ENCODE data around the gene CLTC. TPM values are rescaled to one million over a fixed set of nuclear protein-coding genes. Genes with fewer than 3 reads are reported as not detected.

Gene CLTC
- total RNA-seq, 1 experiment from 2014 or later = 269 TPM

DNA sequence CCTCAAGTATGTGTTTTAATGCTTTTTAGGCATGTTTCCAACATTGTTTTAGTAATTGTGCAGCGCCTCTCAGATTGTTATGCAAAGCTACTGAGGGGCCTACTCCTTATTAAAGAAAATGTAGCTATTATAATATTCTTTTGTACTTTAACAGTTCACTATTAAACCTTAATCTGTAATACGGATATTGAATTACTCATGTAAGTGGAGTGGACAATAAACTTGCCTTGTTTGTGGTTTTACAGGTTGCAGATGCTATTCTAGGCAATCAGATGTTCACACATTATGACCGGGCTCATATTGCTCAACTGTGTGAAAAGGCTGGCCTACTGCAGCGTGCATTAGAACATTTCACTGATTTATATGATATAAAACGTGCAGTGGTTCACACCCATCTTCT lies 46.5 kb downstream of the CLTC start:
- intact Hi-C loops (cut with micrococcal nuclease) = no loop called here
- CTCF ChIA-PET = interaction anchor here (0.6 kb wide), 1 partner anchor 31 kb away, joined by 3 read pairs; no protein-coding TSS in a partner anchor
- POLR2A ChIA-PET (ENCODE audit: unreplicated experiment) = interaction anchor here (0.6 kb wide), 2 partner anchors 14 to 59 kb away, joined by 3 to 18 read pairs; no protein-coding TSS in a partner anchor
- no TSS peak for BruUV-seq (replicated peaks)
- peaks cover 59% of the 10 kb centered on the region for H3K4me1 ChIP-seq (ENCODE audit: insufficient read depth, low read length)
- no peak overlapping the region for H3K4me2 ChIP-seq (ENCODE audit: low read length)
- DNase-seq (peak; percentile 27), ATAC-seq (peak; percentile 36)
- no peaks in the 10 kb centered on the region for H3K9me3 ChIP-seq (ENCODE audit: low read length)
- peaks cover 16% of the 10 kb centered on the region for H3F3A ChIP-seq (ENCODE audit: low read length, unreplicated experiment)
- H3K4me3 ChIP-seq (ENCODE audit: low read length) = no peak overlapping the region
- peaks cover 23% of the 10 kb centered on the region for H4K20me1 ChIP-seq (ENCODE audit: low read length)
- H3K27me3 ChIP-seq (ENCODE audit: low read length) = no peaks in the 10 kb centered on the region
- H3K79me2 ChIP-seq (ENCODE audit: low read length) = peaks cover 51% of the 10 kb centered on the region
- TF ChIP-seq EZH2phosphoT487 (IDR thresholded peaks at IDR 0.05; ENCODE audit: borderline replicate concordance, low read length) (no peak), EZH2 (IDR thresholded peaks at IDR 0.05; ENCODE audit: low read length, unreplicated experiment) (no peak)
- TF ChIP-seq, protein P1, sequence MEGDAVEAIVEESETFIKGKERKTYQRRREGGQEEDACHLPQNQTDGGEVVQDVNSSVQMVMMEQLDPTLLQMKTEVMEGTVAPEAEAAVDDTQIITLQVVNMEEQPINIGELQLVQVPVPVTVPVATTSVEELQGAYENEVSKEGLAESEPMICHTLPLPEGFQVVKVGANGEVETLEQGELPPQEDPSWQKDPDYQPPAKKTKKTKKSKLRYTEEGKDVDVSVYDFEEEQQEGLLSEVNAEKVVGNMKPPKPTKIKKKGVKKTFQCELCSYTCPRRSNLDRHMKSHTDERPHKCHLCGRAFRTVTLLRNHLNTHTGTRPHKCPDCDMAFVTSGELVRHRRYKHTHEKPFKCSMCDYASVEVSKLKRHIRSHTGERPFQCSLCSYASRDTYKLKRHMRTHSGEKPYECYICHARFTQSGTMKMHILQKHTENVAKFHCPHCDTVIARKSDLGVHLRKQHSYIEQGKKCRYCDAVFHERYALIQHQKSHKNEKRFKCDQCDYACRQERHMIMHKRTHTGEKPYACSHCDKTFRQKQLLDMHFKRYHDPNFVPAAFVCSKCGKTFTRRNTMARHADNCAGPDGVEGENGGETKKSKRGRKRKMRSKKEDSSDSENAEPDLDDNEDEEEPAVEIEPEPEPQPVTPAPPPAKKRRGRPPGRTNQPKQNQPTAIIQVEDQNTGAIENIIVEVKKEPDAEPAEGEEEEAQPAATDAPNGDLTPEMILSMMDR (conservative IDR thresholded peaks at IDR 0.05; ENCODE audit: low read depth, low read length) = no peak
- H3K9me2 ChIP-seq (replicated peaks; ENCODE audit: low read length) = no peaks in the 10 kb centered on the region
- H3K9ac ChIP-seq (ENCODE audit: low read length) = no peak overlapping the region
- peaks cover 86% of the 10 kb centered on the region for H3K36me3 ChIP-seq (ENCODE audit: low read depth, low read length)
- no peak overlapping the region for H3K27ac ChIP-seq (ENCODE audit: low read length)
- no peak overlapping the region for H2AFZ ChIP-seq (ENCODE audit: low read length)

DNA sequence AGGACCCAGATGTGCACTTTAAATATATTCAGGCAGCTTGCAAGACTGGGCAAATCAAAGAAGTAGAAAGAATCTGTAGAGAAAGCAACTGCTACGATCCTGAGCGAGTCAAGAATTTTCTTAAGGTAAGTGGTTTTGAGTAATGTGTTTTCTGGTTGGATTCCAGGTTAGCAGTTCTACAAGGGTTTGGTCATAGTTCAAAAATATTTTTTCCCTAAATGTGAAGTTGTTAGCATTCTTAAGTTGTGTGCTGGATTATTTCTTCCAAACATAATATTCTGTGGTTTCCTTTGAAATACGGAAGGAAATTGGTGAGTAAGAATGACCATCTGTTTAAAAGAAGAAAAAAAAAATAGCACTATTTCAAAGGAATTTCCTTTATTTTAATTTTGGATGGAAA lies 49.1 kb downstream of the CLTC start:
- Histone ChIP-seq H3K9me2 (replicated peaks; ENCODE audit: low read length) (no peaks in the 10 kb centered on the region), H3K36me3 (ENCODE audit: low read depth, low read length) (peaks cover 77% of the 10 kb centered on the region), H3K27ac (ENCODE audit: low read length) (peak overlapping the region; percentile 44), H3K27me3 (ENCODE audit: low read length) (no peaks in the 10 kb centered on the region), H3K4me3 (ENCODE audit: low read length) (peak overlapping the region; percentile 37), H3K4me2 (ENCODE audit: low read length) (peak overlapping the region; percentile 74), H3K9me3 (ENCODE audit: low read length) (no peaks in the 10 kb centered on the region), H3K4me1 (ENCODE audit: insufficient read depth, low read length) (peaks cover 57% of the 10 kb centered on the region), H2AFZ (ENCODE audit: low read length) (no peak overlapping the region), H3K9ac (ENCODE audit: low read length) (0 out of 2 replicates have a peak overlapping the region, but pooled peaks have one; percentile 1), H4K20me1 (ENCODE audit: low read length) (peaks cover 20% of the 10 kb centered on the region), H3K79me2 (ENCODE audit: low read length) (peaks cover 41% of the 10 kb centered on the region), H3F3A (ENCODE audit: low read length, unreplicated experiment) (peaks cover 16% of the 10 kb centered on the region)
- ChIA-PET CTCF (no interaction called here), POLR2A (ENCODE audit: unreplicated experiment) (interaction anchor here (1.0 kb wide), 1 partner anchor 49 kb away, joined by 4 read pairs; the partner anchor contains the start of gene CLTC)
- TF ChIP-seq, protein P1 (conservative IDR thresholded peaks at IDR 0.05; ENCODE audit: low read depth, low read length) = no peak
- TF ChIP-seq EZH2 (IDR thresholded peaks at IDR 0.05; ENCODE audit: low read length, unreplicated experiment) (no peak), EZH2phosphoT487 (IDR thresholded peaks at IDR 0.05; ENCODE audit: borderline replicate concordance, low read length) (no peak)
- ATAC-seq = peak; percentile 68
- intact Hi-C loops (cut with micrococcal nuclease) = loop anchor here (1.0 kb wide), 1 partner anchor 48 kb away; no protein-coding TSS in a partner anchor
- peak; percentile 93 for DNase-seq
- BruUV-seq (replicated peaks) = no TSS peak

DNA sequence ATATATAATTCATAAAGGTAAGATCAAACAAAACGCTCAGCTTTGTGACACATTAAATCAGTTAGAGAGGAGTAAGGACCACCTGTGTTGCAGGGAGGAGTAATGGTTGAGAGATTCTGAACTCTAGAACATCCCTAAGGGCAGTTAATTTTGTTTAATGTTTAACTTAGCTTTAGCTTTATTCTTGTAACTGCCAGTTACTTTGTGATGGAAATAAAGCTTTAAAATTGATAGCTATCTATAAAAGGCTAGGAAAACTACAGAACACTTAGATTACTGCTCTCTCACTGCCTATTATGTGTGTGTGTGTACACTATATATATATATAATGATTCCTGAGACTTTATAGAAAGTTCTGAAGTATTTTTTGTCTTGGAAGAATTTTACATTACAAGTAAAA lies 49.7 kb downstream of the CLTC start:
- H3K9me2 ChIP-seq (replicated peaks; ENCODE audit: low read length) = no peaks in the 10 kb centered on the region
- BruUV-seq (replicated peaks) = no TSS peak
- no peak overlapping the region for H3K9ac ChIP-seq (ENCODE audit: low read length)
- H3K79me2 ChIP-seq (ENCODE audit: low read length) = peaks cover 41% of the 10 kb centered on the region
- CTCF ChIA-PET = no interaction called here
- POLR2A ChIA-PET (ENCODE audit: unreplicated experiment) = interaction anchor here (0.6 to 1.0 kb wide), 2 partner anchors 50 to 368 kb away, joined by 3 to 4 read pairs; partner anchors contain the start of gene CLTC
- H4K20me1 ChIP-seq (ENCODE audit: low read length) = peaks cover 20% of the 10 kb centered on the region
- TF ChIP-seq, protein P1 (conservative IDR thresholded peaks at IDR 0.05; ENCODE audit: low read depth, low read length) = no peak
- TF ChIP-seq EZH2phosphoT487 (IDR thresholded peaks at IDR 0.05; ENCODE audit: borderline replicate concordance, low read length) (no peak), EZH2 (IDR thresholded peaks at IDR 0.05; ENCODE audit: low read length, unreplicated experiment) (no peak)
- peak overlapping the region; percentile 44 for H3K27ac ChIP-seq (ENCODE audit: low read length)
- peaks cover 16% of the 10 kb centered on the region for H3F3A ChIP-seq (ENCODE audit: low read length, unreplicated experiment)
- ATAC-seq = no peak
- no peaks in the 10 kb centered on the region for H3K27me3 ChIP-seq (ENCODE audit: low read length)
- peaks cover 78% of the 10 kb centered on the region for H3K36me3 ChIP-seq (ENCODE audit: low read depth, low read length)
- H3K9me3 ChIP-seq (ENCODE audit: low read length) = no peaks in the 10 kb centered on the region
- DNase-seq = no peak
- H3K4me1 ChIP-seq (ENCODE audit: insufficient read depth, low read length) = peaks cover 52% of the 10 kb centered on the region
- H3K4me2 ChIP-seq (ENCODE audit: low read length) = peak overlapping the region; percentile 74; the same call in 1 of the 2 replicates
- H2AFZ ChIP-seq (ENCODE audit: low read length) = no peak overlapping the region
- intact Hi-C loops (cut with micrococcal nuclease) = loop anchor here (1.0 kb wide), 1 partner anchor 48 kb away; no protein-coding TSS in a partner anchor
- no peak overlapping the region for H3K4me3 ChIP-seq (ENCODE audit: low read length)

All from PC-3 (cell line).